H9 (cell line): Measurements from ENCODE around the gene XG. TPM values are rescaled to one million over a fixed set of nuclear protein-coding genes. Genes with fewer than 3 reads are reported as not detected.

Experiments used
- DNase-seq: peaks from one replicate; pipeline ENCODE4 v3.0.0-alpha.2; 2017
- H2AFZ ChIP-seq: one replicate; pipeline ENCODE4 v1.6.1; 2013; ENCODE audit warnings: mild to moderate bottlenecking, low read length, control low read depth, moderate library complexity
- H2AK5ac ChIP-seq: 2 replicates; pipeline ENCODE4 v1.6.1; 2013; ENCODE audit warnings: low read length, control low read depth, mixed read lengths; ENCODE audit not compliant: insufficient read length
- H2BK120ac ChIP-seq: one replicate; pipeline ENCODE4 v1.6.1; 2013; ENCODE audit warnings: low read depth, mild to moderate bottlenecking, low read length, control low read depth, inconsistent platforms; ENCODE audit not compliant: poor library complexity, severe bottlenecking
- H2BK12ac ChIP-seq: 2 replicates; pipeline ENCODE4 v1.6.1; 2013; ENCODE audit warnings: low read length, control low read depth, mixed read lengths, low read depth; ENCODE audit not compliant: insufficient read length
- H2BK15ac ChIP-seq: 2 replicates; pipeline ENCODE4 v1.6.1; 2013; ENCODE audit warnings: low read depth, low read length, control low read depth
- H2BK20ac ChIP-seq: one replicate; pipeline ENCODE4 v1.6.1; 2013; ENCODE audit warnings: low read depth, mild to moderate bottlenecking, low read length, control low read depth, inconsistent platforms; ENCODE audit not compliant: poor library complexity, severe bottlenecking
- H2BK5ac ChIP-seq: 2 replicates; pipeline ENCODE4 v1.6.1; 2013; ENCODE audit warnings: low read length, control low read depth, mixed read lengths; ENCODE audit not compliant: insufficient read length
- H3K14ac ChIP-seq: 2 replicates; pipeline ENCODE4 v1.6.1; 2013; ENCODE audit warnings: low read length, control low read depth; ENCODE audit not compliant: insufficient read depth
- H3K18ac ChIP-seq: 2 replicates; pipeline ENCODE4 v1.6.1; 2013; ENCODE audit warnings: low read depth, mild to moderate bottlenecking, mixed read lengths, low read length, control low read depth; ENCODE audit not compliant: insufficient read length
- H3K23ac ChIP-seq: 2 replicates; pipeline ENCODE4 v1.6.1; 2013; ENCODE audit warnings: low read length, control low read depth, mixed read lengths, low read depth; ENCODE audit not compliant: insufficient read length
- H3K23me2 ChIP-seq: 2 replicates; pipeline ENCODE4 v1.6.1; 2013; ENCODE audit warnings: low read depth, mild to moderate bottlenecking, mixed read lengths, low read length, control low read depth; ENCODE audit not compliant: insufficient read length, poor library complexity, severe bottlenecking
- H3K27ac ChIP-seq: 2 replicates; pipeline ENCODE4 v1.5.1; 2013; ENCODE audit warnings: low read length, control low read depth, mixed read lengths, low read depth; ENCODE audit not compliant: insufficient read length
- H3K27me3 ChIP-seq: 2 replicates; pipeline ENCODE4 v1.6.1; 2013; ENCODE audit warnings: low read length, control low read depth, inconsistent platforms; ENCODE audit not compliant: insufficient read depth
- H3K4ac ChIP-seq: 2 replicates; pipeline ENCODE4 v1.6.1; 2013; ENCODE audit warnings: low read depth, mild to moderate bottlenecking, control low read depth, inconsistent platforms, low read length, moderate library complexity
- H3K4me1 ChIP-seq: 2 replicates; pipeline ENCODE4 v1.6.1; 2013; ENCODE audit warnings: low read length, control low read depth, inconsistent platforms; ENCODE audit not compliant: insufficient read depth
- H3K4me2 ChIP-seq: 2 replicates; pipeline ENCODE4 v1.6.1; 2013; ENCODE audit warnings: low read length, control low read depth, mixed read lengths; ENCODE audit not compliant: insufficient read length, insufficient read depth
- H3K56ac ChIP-seq: 2 replicates; pipeline ENCODE4 v1.6.1; 2013; ENCODE audit warnings: low read depth, mild to moderate bottlenecking, mixed read lengths, low read length, control low read depth; ENCODE audit not compliant: insufficient read length
- H3K79me1 ChIP-seq: 2 replicates; pipeline ENCODE4 v1.6.1; 2013; ENCODE audit warnings: low read depth, mild to moderate bottlenecking, moderate library complexity, low read length, control low read depth, inconsistent platforms; ENCODE audit not compliant: insufficient read depth, poor library complexity, severe bottlenecking
- H3K79me2 ChIP-seq: 2 replicates; pipeline ENCODE4 v1.6.1; 2013; ENCODE audit warnings: low read length, control low read depth, inconsistent platforms; ENCODE audit not compliant: insufficient read depth
- H3K9ac ChIP-seq: 2 replicates; pipeline ENCODE4 v1.6.1; 2013; ENCODE audit warnings: low read length, control low read depth, mixed read lengths; ENCODE audit not compliant: insufficient read length; ENCODE audit errors: extremely low read depth
- H3K9me3 ChIP-seq: one replicate; pipeline ENCODE4 v1.6.1; 2013; ENCODE audit warnings: low read depth, low read length, inconsistent platforms; ENCODE audit not compliant: control insufficient read depth
- H3T11ph ChIP-seq: one replicate; pipeline ENCODE4 v1.6.1; 2013; ENCODE audit warnings: mild to moderate bottlenecking, low read length, control low read depth, inconsistent platforms
- H4K20me1 ChIP-seq: one replicate; pipeline ENCODE4 v1.6.1; 2013; ENCODE audit not compliant: control insufficient read depth, insufficient read length, insufficient read depth
- H4K5ac ChIP-seq: 2 replicates; pipeline ENCODE4 v1.6.1; 2013; ENCODE audit warnings: low read depth, mild to moderate bottlenecking, mixed read lengths, low read length, control low read depth; ENCODE audit not compliant: insufficient read length
- H4K8ac ChIP-seq: replicated peaks from 2 replicates; pipeline ENCODE4 v1.6.1; 2013; ENCODE audit warnings: low read length, control low read depth, mixed read lengths, low read depth; ENCODE audit not compliant: insufficient read length
- H4K91ac ChIP-seq: 2 replicates; pipeline ENCODE4 v1.6.1; 2013; ENCODE audit warnings: low read depth, mild to moderate bottlenecking, moderate library complexity, mixed read lengths, low read length, control low read depth; ENCODE audit not compliant: insufficient read length
- H3K27ac Mint-ChIP-seq, 3 experiments: 2 replicates in 2 of 3; 3 replicates in 1 of 3; pipeline ENCODE4 v1.8.0; 2020 to 2021; ENCODE audit warnings: mixed read lengths in 3 of 3, mild to moderate bottlenecking in 1 of 3, moderate library complexity in 1 of 3
- H3K27me3 Mint-ChIP-seq: 2 replicates; pipeline ENCODE4 v1.8.0; 2021; ENCODE audit warnings: low read depth, mild to moderate bottlenecking, moderate library complexity, mixed read lengths
- H3K36me3 Mint-ChIP-seq, 3 experiments: 2 replicates in 2 of 3; 3 replicates in 1 of 3; pipeline ENCODE4 v1.8.0; 2020 to 2021; ENCODE audit warnings: low read depth in 3 of 3, mixed read lengths in 3 of 3; ENCODE audit not compliant: insufficient read depth in 1 of 3
- H3K4me1 Mint-ChIP-seq, 2 experiments: 2 replicates each; pipeline ENCODE4 v1.8.0; 2020; ENCODE audit warnings: mixed read lengths in 2 of 2
- H3K4me3 Mint-ChIP-seq, 2 experiments: 2 replicates in 1 of 2; 3 replicates in 1 of 2; pipeline ENCODE4 v1.8.0; 2020 to 2021; ENCODE audit warnings: mild to moderate bottlenecking in 2 of 2, mixed read lengths in 2 of 2, moderate library complexity in 1 of 2
- H3K9me3 Mint-ChIP-seq, 2 experiments: 2 replicates in 1 of 2; 3 replicates in 1 of 2; pipeline ENCODE4 v1.8.0; 2020; ENCODE audit warnings: mild to moderate bottlenecking in 2 of 2, mixed read lengths in 2 of 2, moderate library complexity in 1 of 2
- WGBS: extraction: QIAGEN DNeasy Blood & Tissue Kit; methylation state at CpG from one replicate; pipeline ENCODE4 v1.1.7; 2013; ENCODE audit warnings: missing lambda C conversion rate, low lambda C conversion rate, mixed read lengths; ENCODE audit not compliant: insufficient read length; ENCODE audit errors: extremely low coverage; 5-methylcytosine and 5-hydroxymethylcytosine counted together
- total RNA-seq: library from RNA; stranded (reverse); gene quantifications from 2 replicates; pipeline ENCODE4 v1.2.1, GENCODE V29; 2021
- TF ChIP-seq, protein P1 (sequence below): fragments of 200-600 bp; sonication (generic); conservative IDR thresholded peaks from 3 replicates; pipeline ENCODE4 v1.8.0; 2021; ENCODE audit warnings: antibody characterized with exemption, mild to moderate bottlenecking

The XG gene
- total RNA-seq, 1 experiment from 2014 or later, result 1.1 TPM

DNA sequence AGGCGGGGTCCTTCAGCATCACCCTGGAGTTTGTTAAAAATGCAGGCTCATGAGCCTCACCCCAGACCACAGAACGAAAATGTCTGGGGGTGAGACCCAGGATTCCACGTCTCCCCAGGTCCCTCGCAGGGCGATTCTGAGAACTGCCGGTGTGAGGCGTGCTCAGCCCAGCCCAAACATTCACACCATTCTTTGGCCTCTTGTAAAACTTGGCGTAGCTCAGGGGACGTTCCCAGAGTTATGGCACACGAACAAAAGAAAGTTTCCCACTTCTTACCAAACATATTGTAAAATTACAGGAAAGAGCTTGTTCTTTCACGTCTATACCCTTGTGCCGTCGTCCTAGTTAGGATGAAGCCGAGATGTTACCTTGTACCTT, 47.9 kb upstream of the XG start:
- H4K5ac ChIP-seq, result no peak overlapping the region
- no peak overlapping the region for H3K4me3 Mint-ChIP-seq
- TF ChIP-seq, protein P1, sequence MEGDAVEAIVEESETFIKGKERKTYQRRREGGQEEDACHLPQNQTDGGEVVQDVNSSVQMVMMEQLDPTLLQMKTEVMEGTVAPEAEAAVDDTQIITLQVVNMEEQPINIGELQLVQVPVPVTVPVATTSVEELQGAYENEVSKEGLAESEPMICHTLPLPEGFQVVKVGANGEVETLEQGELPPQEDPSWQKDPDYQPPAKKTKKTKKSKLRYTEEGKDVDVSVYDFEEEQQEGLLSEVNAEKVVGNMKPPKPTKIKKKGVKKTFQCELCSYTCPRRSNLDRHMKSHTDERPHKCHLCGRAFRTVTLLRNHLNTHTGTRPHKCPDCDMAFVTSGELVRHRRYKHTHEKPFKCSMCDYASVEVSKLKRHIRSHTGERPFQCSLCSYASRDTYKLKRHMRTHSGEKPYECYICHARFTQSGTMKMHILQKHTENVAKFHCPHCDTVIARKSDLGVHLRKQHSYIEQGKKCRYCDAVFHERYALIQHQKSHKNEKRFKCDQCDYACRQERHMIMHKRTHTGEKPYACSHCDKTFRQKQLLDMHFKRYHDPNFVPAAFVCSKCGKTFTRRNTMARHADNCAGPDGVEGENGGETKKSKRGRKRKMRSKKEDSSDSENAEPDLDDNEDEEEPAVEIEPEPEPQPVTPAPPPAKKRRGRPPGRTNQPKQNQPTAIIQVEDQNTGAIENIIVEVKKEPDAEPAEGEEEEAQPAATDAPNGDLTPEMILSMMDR, result peak; percentile 34; the same call in 2 of the 3 replicates
- no peaks in the 10 kb centered on the region for H3K27me3 Mint-ChIP-seq
- H3K27ac Mint-ChIP-seq, result no peak overlapping the region; a peak in 1 of 7 replicates
- peaks cover 0 to 13% (median 11%) of the 10 kb centered on the region in 3 experiments; a peak in 5 of 7 replicates for H3K36me3 Mint-ChIP-seq
- no peak overlapping the region for H2BK12ac ChIP-seq
- H2BK15ac ChIP-seq, result no peak overlapping the region
- H4K20me1 ChIP-seq, result no peaks in the 10 kb centered on the region
- no peaks in the 10 kb centered on the region for H3K9me3 ChIP-seq
- no peak overlapping the region for H2BK120ac ChIP-seq
- no peak for DNase-seq
- no peak overlapping the region for H3K23ac ChIP-seq
- no peak overlapping the region for H3K14ac ChIP-seq
- peaks cover 9% of the 10 kb centered on the region; the same call in 1 of the 2 replicates for H3K4me1 ChIP-seq
- no peak overlapping the region for H3T11ph ChIP-seq
- H2BK5ac ChIP-seq, result no peak overlapping the region
- no peaks in the 10 kb centered on the region for H3K79me2 ChIP-seq
- H3K23me2 ChIP-seq, result no peaks in the 10 kb centered on the region
- H3K9ac ChIP-seq, result no peak overlapping the region
- no peak overlapping the region for H2BK20ac ChIP-seq
- no peak overlapping the region for H3K56ac ChIP-seq
- no peaks in the 10 kb centered on the region for H3K27me3 ChIP-seq
- peaks cover 39 to 50% of the 10 kb centered on the region in 2 experiments for H3K4me1 Mint-ChIP-seq
- WGBS, result no CpG with 5 or more reads among the region's 14 CpGs
- H4K91ac ChIP-seq, result no peak overlapping the region
- no peak overlapping the region for H3K4ac ChIP-seq
- no peak overlapping the region for H2AFZ ChIP-seq
- H2AK5ac ChIP-seq, result no peak overlapping the region
- H3K79me1 ChIP-seq, result no peaks in the 10 kb centered on the region
- H4K8ac ChIP-seq, result no peak overlapping the region
- no peak overlapping the region for H3K27ac ChIP-seq
- no peaks in the 10 kb centered on the region; a peak in 3 of 5 replicates for H3K9me3 Mint-ChIP-seq
- no peak overlapping the region for H3K18ac ChIP-seq
- H3K4me2 ChIP-seq, result no peak overlapping the region
